ENCODE results near the gene TTLL8.

Gene TTLL8

GRCh38 chr22:50046481-50047245 is 11.4 kb downstream of the TTLL8 start:
- no peak for TF ChIP-seq CTCF (IDR thresholded peaks at IDR 0.05)
- no peak overlapping the region for H3K4me3 ChIP-seq (ENCODE audit: low read depth in 1 of 2, low read length in 1 of 2)
- no peaks in the 10 kb centered on the region for H3K9me3 ChIP-seq
- H3K36me3 ChIP-seq, result no peaks in the 10 kb centered on the region
- H3K27ac ChIP-seq, result no peak overlapping the region
- no peaks in the 10 kb centered on the region for H3K4me1 ChIP-seq (ENCODE audit: control insufficient read depth in 1 of 2, insufficient read depth in 1 of 2, low read depth in 1 of 2, low read length in 1 of 2)
- peaks cover 42% of the 10 kb centered on the region for H3K27me3 ChIP-seq

- TF ChIP-seq CTCF (IDR thresholded peaks at IDR 0.05), result no peak
- Histone ChIP-seq H3K4me3 (ENCODE audit: low read depth in 1 of 2, low read length in 1 of 2) (no peak overlapping the region), H3K27ac (no peak overlapping the region), H3K9me3 (no peaks in the 10 kb centered on the region), H3K36me3 (no peaks in the 10 kb centered on the region), H3K27me3 (peaks cover 42% of the 10 kb centered on the region), H3K4me1 (ENCODE audit: control insufficient read depth in 1 of 2, insufficient read depth in 1 of 2, low read depth in 1 of 2, low read length in 1 of 2) (no peaks in the 10 kb centered on the region)
Observed at GRCh38 chr22:50046019-50046415, 12.1 kb downstream of the TTLL8 start.

- Histone ChIP-seq H3K4me3 (ENCODE audit: low read depth in 1 of 2, low read length in 1 of 2) (no peak overlapping the region), H3K36me3 (no peaks in the 10 kb centered on the region), H3K4me1 (ENCODE audit: control insufficient read depth in 1 of 2, insufficient read depth in 1 of 2, low read depth in 1 of 2, low read length in 1 of 2) (no peaks in the 10 kb centered on the region), H3K27ac (no peak overlapping the region), H3K27me3 (peaks cover 42% of the 10 kb centered on the region), H3K9me3 (no peaks in the 10 kb centered on the region)
- no peak for TF ChIP-seq CTCF (IDR thresholded peaks at IDR 0.05)
Observed at GRCh38 chr22:50045211-50046018, 12.7 kb downstream of the TTLL8 start.

GRCh38 chr22:50044485-50045118 is 13.5 kb downstream of the TTLL8 start:
- peaks cover 42% of the 10 kb centered on the region for H3K27me3 ChIP-seq
- H3K4me1 ChIP-seq (ENCODE audit: control insufficient read depth in 1 of 2, insufficient read depth in 1 of 2, low read depth in 1 of 2, low read length in 1 of 2), result no peaks in the 10 kb centered on the region
- H3K4me3 ChIP-seq (ENCODE audit: low read depth in 1 of 2, low read length in 1 of 2), result no peak overlapping the region
- no peaks in the 10 kb centered on the region for H3K9me3 ChIP-seq
- no peak for TF ChIP-seq CTCF (IDR thresholded peaks at IDR 0.05)
- no peak overlapping the region for H3K27ac ChIP-seq
- H3K36me3 ChIP-seq, result no peaks in the 10 kb centered on the region

- Histone ChIP-seq H3K4me1 (ENCODE audit: control insufficient read depth in 1 of 2, insufficient read depth in 1 of 2, low read depth in 1 of 2, low read length in 1 of 2) (no peaks in the 10 kb centered on the region), H3K36me3 (no peaks in the 10 kb centered on the region), H3K27me3 (peaks cover 51% of the 10 kb centered on the region), H3K27ac (no peak overlapping the region), H3K9me3 (no peaks in the 10 kb centered on the region), H3K4me3 (ENCODE audit: low read depth in 1 of 2, low read length in 1 of 2) (no peak overlapping the region)
- no peak for TF ChIP-seq CTCF (IDR thresholded peaks at IDR 0.05)
Observed at GRCh38 chr22:50041361-50042065, 16.6 kb downstream of the TTLL8 start.
